ENCODE data around the gene ZCCHC2. TPM values are rescaled to one million over a fixed set of nuclear protein-coding genes. Genes with fewer than 3 reads are reported as not detected.

The ZCCHC2 gene
- total and polyA plus RNA-seq, 10 donors = 4.7 to 55.7 (median 30.1) TPM

GRCh38 chr18:62493033-62493862, 29.6 kb upstream of the ZCCHC2 start:
- Histone ChIP-seq H3K36me3 (no peaks in the 10 kb centered on the region), H3K27me3 (replicated peaks in 1 of 7) (no peaks in the 10 kb centered on the region), H3K9me3 (no peaks in the 10 kb centered on the region), H3K4me1 (no peaks in the 10 kb centered on the region), H3K27ac (no peak overlapping the region), H3K4me3 (no peak overlapping the region)
- DNase-seq = no peak
- TF ChIP-seq POLR2A (IDR thresholded peaks at IDR 0.05) = no peak
- TF ChIP-seq, protein P1, sequence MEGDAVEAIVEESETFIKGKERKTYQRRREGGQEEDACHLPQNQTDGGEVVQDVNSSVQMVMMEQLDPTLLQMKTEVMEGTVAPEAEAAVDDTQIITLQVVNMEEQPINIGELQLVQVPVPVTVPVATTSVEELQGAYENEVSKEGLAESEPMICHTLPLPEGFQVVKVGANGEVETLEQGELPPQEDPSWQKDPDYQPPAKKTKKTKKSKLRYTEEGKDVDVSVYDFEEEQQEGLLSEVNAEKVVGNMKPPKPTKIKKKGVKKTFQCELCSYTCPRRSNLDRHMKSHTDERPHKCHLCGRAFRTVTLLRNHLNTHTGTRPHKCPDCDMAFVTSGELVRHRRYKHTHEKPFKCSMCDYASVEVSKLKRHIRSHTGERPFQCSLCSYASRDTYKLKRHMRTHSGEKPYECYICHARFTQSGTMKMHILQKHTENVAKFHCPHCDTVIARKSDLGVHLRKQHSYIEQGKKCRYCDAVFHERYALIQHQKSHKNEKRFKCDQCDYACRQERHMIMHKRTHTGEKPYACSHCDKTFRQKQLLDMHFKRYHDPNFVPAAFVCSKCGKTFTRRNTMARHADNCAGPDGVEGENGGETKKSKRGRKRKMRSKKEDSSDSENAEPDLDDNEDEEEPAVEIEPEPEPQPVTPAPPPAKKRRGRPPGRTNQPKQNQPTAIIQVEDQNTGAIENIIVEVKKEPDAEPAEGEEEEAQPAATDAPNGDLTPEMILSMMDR (IDR thresholded peaks at IDR 0.05 in 8 of 11, conservative IDR thresholded peaks at IDR 0.05 in 3 of 11) = no peak
- no peak for TF ChIP-seq POLR2AphosphoS5 (IDR thresholded peaks at IDR 0.05)
- intact Hi-C loops (cut with DNase I; ENCODE audit: low total_unique reads) = no loop called here
- 90 to 96% (median 93%) methylated on average over 16 to 17 of the region's 17 CpGs for WGBS, 5 donors

GRCh38 chr18:62494764-62495163, 28.1 kb upstream of the ZCCHC2 start:
- WGBS, 5 donors = 84 to 94% (median 89%) methylated on average over 3 of the region's 3 CpGs

DNA sequence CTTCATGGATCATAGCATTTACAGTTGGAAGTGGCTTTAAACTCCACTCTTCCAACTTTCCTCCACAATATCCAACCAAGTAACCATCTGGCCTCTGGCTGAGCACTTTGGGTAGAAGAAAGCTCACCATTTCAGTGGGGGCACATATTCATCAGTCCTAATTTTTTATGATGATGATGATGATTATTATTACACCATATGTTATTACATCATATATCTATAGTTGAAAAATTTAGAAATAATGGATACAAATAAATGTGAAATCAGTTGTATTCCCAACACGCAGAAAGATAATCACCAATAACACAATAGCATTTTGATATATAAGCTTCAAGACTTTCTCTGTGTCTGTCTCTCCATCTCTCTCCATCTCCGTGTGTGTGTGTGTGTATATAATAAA, 26.6 kb upstream of the ZCCHC2 start:
- Histone ChIP-seq H3K27me3 (replicated peaks in 1 of 7) (no peaks in the 10 kb centered on the region), H3K36me3 (no peaks in the 10 kb centered on the region), H3K27ac (no peak overlapping the region), H3K4me1 (peaks cover 3 to 17% (median 14%) of the 10 kb centered on the region in 6 donors), H3K9me3 (no peaks in the 10 kb centered on the region), H3K4me3 (no peak overlapping the region)
- TF ChIP-seq POLR2AphosphoS5 (IDR thresholded peaks at IDR 0.05) (no peak), POLR2A (IDR thresholded peaks at IDR 0.05) (no peak)
- TF ChIP-seq, protein P1 (IDR thresholded peaks at IDR 0.05 in 8 of 11, conservative IDR thresholded peaks at IDR 0.05 in 3 of 11) = no peak
- intact Hi-C loops (cut with DNase I; ENCODE audit: low total_unique reads) = no loop called here
- DNase-seq = no peak
- 86 to 98% (median 95%) methylated on average over 2 of the region's 2 CpGs for WGBS, 5 donors

More at GRCh38 chr18:62494764-62495163, 28.1 kb upstream of the ZCCHC2 start:
- no peaks in the 10 kb centered on the region for H3K27me3 ChIP-seq (replicated peaks in 1 of 7)
- no peaks in the 10 kb centered on the region for H3K36me3 ChIP-seq
- no peak overlapping the region for H3K27ac ChIP-seq
- peaks cover 3 to 12% (median 10%) of the 10 kb centered on the region in 6 donors for H3K4me1 ChIP-seq
- TF ChIP-seq POLR2A (IDR thresholded peaks at IDR 0.05) (no peak), POLR2AphosphoS5 (IDR thresholded peaks at IDR 0.05) (no peak)
- TF ChIP-seq, protein P1 (IDR thresholded peaks at IDR 0.05 in 8 of 11, conservative IDR thresholded peaks at IDR 0.05 in 3 of 11) = no peak
- intact Hi-C loops (cut with DNase I; ENCODE audit: low total_unique reads) = no loop called here
- no peak overlapping the region for H3K4me3 ChIP-seq
- no peak for DNase-seq
- no peaks in the 10 kb centered on the region for H3K9me3 ChIP-seq

- WGBS, 5 donors = 80 to 88% (median 83%) methylated on average over 13 of the region's 13 CpGs
- no peak overlapping the region for H3K27ac ChIP-seq
- H3K27me3 ChIP-seq (replicated peaks in 1 of 7) = no peaks in the 10 kb centered on the region
- no peaks in the 10 kb centered on the region for H3K9me3 ChIP-seq
- intact Hi-C loops (cut with DNase I; ENCODE audit: low total_unique reads) = no loop called here
- TF ChIP-seq POLR2AphosphoS5 (IDR thresholded peaks at IDR 0.05) (no peak), POLR2A (IDR thresholded peaks at IDR 0.05) (no peak)
- TF ChIP-seq, protein P1 (IDR thresholded peaks at IDR 0.05 in 8 of 11, conservative IDR thresholded peaks at IDR 0.05 in 3 of 11) = no peak
- H3K36me3 ChIP-seq = no peaks in the 10 kb centered on the region
- H3K4me3 ChIP-seq = no peak overlapping the region
- no peak for DNase-seq
- H3K4me1 ChIP-seq = peaks cover 3 to 17% (median 14%) of the 10 kb centered on the region in 6 donors
These were observed 25.5 kb upstream of the ZCCHC2 start for GRCh38 chr18:62497190-62497772.
